PFSK-1 (cell line): ENCODE data around the gene EPHB6.

Source experiments
- POLR2AphosphoS5 ChIP-seq: IDR thresholded peaks from 2 replicates; pipeline ENCODE4 v1.6.1; 2012; ENCODE audit warnings: low read depth, mild to moderate bottlenecking, control low read depth, low read length, moderate library complexity
- TF ChIP-seq, protein P1 (sequence below), 2 experiments: IDR thresholded peaks; 2 replicates each; pipeline versions ENCODE4 v1.6.1 to v1.8.0; 2011 to 2012; ENCODE audit warnings: low read depth in 2 of 2, low read length in 2 of 2, control low read depth in 1 of 2, inconsistent platforms in 1 of 2, mild to moderate bottlenecking in 1 of 2, moderate library complexity in 1 of 2; ENCODE audit not compliant: insufficient read depth in 1 of 2

GRCh38 chr7:142868188-142868985 lies 13.5 kb downstream of the EPHB6 start:
- TF ChIP-seq, protein P1, sequence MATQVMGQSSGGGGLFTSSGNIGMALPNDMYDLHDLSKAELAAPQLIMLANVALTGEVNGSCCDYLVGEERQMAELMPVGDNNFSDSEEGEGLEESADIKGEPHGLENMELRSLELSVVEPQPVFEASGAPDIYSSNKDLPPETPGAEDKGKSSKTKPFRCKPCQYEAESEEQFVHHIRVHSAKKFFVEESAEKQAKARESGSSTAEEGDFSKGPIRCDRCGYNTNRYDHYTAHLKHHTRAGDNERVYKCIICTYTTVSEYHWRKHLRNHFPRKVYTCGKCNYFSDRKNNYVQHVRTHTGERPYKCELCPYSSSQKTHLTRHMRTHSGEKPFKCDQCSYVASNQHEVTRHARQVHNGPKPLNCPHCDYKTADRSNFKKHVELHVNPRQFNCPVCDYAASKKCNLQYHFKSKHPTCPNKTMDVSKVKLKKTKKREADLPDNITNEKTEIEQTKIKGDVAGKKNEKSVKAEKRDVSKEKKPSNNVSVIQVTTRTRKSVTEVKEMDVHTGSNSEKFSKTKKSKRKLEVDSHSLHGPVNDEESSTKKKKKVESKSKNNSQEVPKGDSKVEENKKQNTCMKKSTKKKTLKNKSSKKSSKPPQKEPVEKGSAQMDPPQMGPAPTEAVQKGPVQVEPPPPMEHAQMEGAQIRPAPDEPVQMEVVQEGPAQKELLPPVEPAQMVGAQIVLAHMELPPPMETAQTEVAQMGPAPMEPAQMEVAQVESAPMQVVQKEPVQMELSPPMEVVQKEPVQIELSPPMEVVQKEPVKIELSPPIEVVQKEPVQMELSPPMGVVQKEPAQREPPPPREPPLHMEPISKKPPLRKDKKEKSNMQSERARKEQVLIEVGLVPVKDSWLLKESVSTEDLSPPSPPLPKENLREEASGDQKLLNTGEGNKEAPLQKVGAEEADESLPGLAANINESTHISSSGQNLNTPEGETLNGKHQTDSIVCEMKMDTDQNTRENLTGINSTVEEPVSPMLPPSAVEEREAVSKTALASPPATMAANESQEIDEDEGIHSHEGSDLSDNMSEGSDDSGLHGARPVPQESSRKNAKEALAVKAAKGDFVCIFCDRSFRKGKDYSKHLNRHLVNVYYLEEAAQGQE (IDR thresholded peaks at IDR 0.05; ENCODE audit: insufficient read depth in 1 of 2, low read depth in 2 of 2, low read length in 2 of 2), result no peak
- no peak for TF ChIP-seq POLR2AphosphoS5
